Subcutaneous adipose tissue (tissue), 4 donors: ENCODE results near the gene PHF3. TPM values are rescaled to one million over a fixed set of nuclear protein-coding genes. Genes with fewer than 3 reads are reported as not detected.

Experiments used
- CTCF ChIP-seq: fragments of 450-650 bp; IDR thresholded peaks from one replicate; pipeline ENCODE4 v1.5.1; 2016; ENCODE audit warnings: low read depth, mild to moderate bottlenecking, control low read depth, antibody characterized with exemption, moderate library complexity
- total RNA-seq, 4 donors: library from RNA; depleted of rRNA; stranded (reverse); fragments of >200 nt; gene quantifications; one replicate each; pipeline ENCODE4 v1.1.0, GENCODE V29; 2016

PHF3 gene
- total RNA-seq, 4 donors from 2014 or later, result 83.0 to 110 (median 91.3) TPM

GRCh38 chr6:63731930-63732329 lies 96.3 kb downstream of the PHF3 start:
- no peak for TF ChIP-seq CTCF

DNA sequence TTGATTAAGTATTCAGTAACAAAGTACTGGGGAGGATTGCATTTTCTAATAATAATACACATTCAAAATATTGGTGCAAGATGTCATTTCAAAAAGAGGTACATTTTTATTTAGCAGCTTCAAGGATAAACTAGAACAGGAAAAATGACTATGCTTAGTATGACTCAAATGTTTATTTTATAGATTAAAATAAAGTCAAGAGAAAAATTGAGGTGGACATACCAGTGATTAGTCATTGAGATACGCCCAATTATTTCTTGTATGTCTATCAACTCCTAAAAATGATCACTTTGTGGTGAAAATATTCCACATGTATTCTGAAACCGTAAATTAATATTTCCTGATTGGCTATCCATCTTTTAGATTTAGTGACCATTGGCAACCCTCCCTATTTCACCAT lies 96.7 kb downstream of the PHF3 start:
- no peak for TF ChIP-seq CTCF

DNA sequence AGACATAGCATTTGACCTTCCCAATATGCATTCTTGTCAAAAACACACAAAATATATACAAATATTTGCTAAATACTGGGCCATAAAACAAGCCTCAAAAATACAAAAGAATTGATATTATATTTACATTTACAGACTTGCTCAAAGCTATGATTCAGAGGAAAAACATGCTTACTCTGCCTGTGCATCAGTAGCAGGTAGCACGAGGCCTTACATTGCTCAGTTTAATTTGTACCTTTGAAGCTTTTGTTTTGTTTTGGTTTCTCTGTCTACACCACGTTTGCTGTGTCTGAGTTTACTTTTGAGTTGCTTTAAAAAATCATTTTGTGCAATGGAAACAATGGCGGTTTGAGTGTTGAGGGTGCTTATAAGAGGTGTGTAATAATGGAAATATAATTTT lies 99.3 kb downstream of the PHF3 start:
- TF ChIP-seq CTCF, result no peak

DNA sequence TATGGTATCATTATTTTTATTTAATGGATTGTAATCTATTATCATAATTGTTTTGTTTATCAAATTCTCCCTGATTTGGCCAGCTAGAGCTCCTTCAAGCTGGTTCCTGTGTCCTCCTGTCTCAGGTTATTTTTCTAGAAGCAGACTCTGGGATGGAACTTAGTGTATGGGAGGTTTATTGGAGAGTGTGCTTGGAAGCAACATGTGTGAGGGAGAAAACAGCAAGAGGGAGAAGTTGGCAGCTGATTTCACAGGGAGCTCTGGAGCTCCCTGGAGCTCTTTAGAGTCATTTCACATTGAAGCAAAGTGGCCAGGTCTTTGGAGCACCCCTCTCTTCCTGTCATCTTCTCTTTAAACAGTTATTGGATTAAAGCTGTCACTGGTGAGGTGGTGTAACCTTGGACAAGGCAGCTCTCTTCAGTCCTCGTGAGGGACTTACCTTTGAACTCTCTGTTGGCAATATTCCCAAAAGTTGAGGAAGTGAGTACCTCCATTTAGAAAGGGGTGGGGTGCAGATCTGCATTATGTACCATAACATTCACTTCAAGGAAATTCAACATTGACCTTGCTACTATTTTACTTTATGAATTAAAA lies 103.6 kb downstream of the PHF3 start:
- TF ChIP-seq CTCF, result no peak

DNA sequence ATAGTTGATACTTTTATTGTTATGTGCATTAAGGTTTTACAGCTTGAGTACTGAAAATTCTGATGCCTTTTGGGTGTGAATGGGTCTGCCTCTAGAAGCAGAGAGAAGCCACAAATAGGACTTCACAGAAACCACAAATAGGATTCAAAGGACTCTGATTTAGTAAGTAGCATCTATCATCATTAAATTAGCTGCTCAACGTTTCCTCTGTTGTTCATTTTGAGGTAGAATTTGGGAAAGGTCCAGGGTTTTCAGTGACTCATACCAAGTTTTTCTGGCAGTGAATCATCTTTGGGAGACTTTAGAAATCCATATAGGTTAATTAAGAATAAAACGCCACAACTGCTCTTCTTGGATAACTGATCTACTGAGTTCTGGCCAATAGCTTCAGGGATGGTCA lies 105.1 kb downstream of the PHF3 start:
- TF ChIP-seq CTCF, result no peak

- no peak for TF ChIP-seq CTCF
These were observed 106.5 kb downstream of the PHF3 start for GRCh38 chr6:63742060-63742459.

DNA sequence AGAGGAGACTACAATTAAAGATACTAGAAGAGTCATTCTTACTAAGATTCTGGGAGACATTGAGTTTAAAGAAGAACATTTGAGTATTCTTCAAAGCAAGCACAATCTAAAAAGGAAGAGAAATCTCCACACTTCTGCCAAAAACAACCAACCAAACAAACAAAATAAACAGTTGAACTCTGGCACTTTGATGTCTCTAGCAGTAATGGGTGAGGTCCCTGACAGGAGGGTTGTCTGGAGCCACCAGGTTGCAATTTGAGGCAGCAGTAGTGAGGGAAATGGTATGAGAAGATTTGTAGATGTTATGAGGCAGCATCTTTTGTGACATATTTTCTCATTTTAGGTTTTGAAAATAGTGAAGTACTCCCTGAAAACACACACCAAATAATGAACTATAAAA lies 108.1 kb downstream of the PHF3 start:
- no peak for TF ChIP-seq CTCF
